ENCODE data around the gene MTMR6.

- no peak for TF ChIP-seq SUZ12 (IDR thresholded peaks at IDR 0.05; ENCODE audit: extremely low read depth, insufficient read depth, insufficient read length)
- no peak for TF ChIP-seq YY1 (IDR thresholded peaks at IDR 0.05; ENCODE audit: insufficient read depth, insufficient read length)
Measured at GRCh38 chr13:25247360-25247759, 39.9 kb downstream of the MTMR6 start.

Measured in NT2/D1 (cell line).